ENCODE data around the gene LCA5. TPM values are rescaled to one million over a fixed set of nuclear protein-coding genes. Genes with fewer than 3 reads are reported as not detected.

Gene LCA5
- total and polyA plus RNA-seq, 2 donors (not counting 3 experiments of a cell fraction or from before 2014, with no cell fraction given) = 0.57 to 4.2 TPM

DNA sequence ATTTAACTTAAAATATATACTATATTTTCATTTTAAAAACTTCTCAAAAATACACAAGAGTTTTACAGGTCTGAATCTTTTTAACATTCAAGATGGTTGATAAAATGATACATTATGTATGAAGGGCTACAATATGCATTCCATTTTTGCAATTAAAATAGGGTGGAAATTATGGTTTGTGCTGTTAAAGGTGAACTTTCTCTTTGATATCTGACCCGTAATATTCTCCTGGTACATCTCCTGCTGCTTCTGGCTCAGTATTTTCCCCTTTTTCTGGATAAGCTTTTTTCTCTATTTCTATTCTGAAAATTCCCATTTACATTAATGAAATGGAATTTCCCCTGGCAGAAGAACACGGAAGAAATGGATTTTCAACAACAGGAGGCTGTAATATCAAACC, 27.4 kb upstream of the LCA5 start:
- H3K27me3 ChIP-seq (ENCODE audit: control insufficient read depth in 2 of 2, insufficient read depth in 2 of 2, low read length in 2 of 2) = no peaks in the 10 kb centered on the region
- H4K20me1 ChIP-seq (replicated peaks; ENCODE audit: control insufficient read depth, extremely low read depth, insufficient read depth, low read length) = no peaks in the 10 kb centered on the region
- no peaks in the 10 kb centered on the region for H3K79me2 ChIP-seq (ENCODE audit: control insufficient read depth, insufficient read depth, low read length)
- no peak overlapping the region for H3K4me2 ChIP-seq (ENCODE audit: insufficient read depth, low read length)
- no peaks in the 10 kb centered on the region for H3K9me3 ChIP-seq (replicated peaks; ENCODE audit: control insufficient read depth, insufficient read depth, low read length)
- POLR2A ChIA-PET = no interaction called here
- FAIRE-seq (no peak), DNase-seq (ENCODE audit: low read depth, low spot score) (no peak)
- no peak overlapping the region for H3K9ac ChIP-seq (replicated peaks; ENCODE audit: extremely low read depth, insufficient read depth, low read length)
- no peak overlapping the region for H2AFZ ChIP-seq (ENCODE audit: low read depth, low read length)
- H3K9me1 ChIP-seq (replicated peaks; ENCODE audit: control insufficient read depth, extremely low read depth, insufficient read depth, low read length) = no peaks in the 10 kb centered on the region
- no peaks in the 10 kb centered on the region for H3K36me3 ChIP-seq (ENCODE audit: control insufficient read depth in 2 of 2, extremely low read depth in 1 of 2, insufficient read depth in 2 of 2, low read length in 2 of 2)
- dilution Hi-C loops (cut with MboI; ENCODE audit: extremely low pct_ligation_motif_present, low sequenced_read_pairs) = no loop called here
- intact Hi-C loops (cut with micrococcal nuclease) = no loop called here
- no peak overlapping the region for H3K4me3 ChIP-seq (replicated peaks in 1 of 3; ENCODE audit: insufficient read depth in 1 of 3, low read depth in 1 of 3, low read length in 3 of 3)
- no peak overlapping the region for H3K27ac ChIP-seq (ENCODE audit: insufficient read depth, low read depth, low read length)
- BruUV-seq (replicated peaks) = no TSS peak
- CTCF ChIA-PET = interaction anchor here (0.9 kb wide), 1 partner anchor 149 kb away, joined by 3 read pairs; no protein-coding TSS in a partner anchor
- TF ChIP-seq, protein P1, sequence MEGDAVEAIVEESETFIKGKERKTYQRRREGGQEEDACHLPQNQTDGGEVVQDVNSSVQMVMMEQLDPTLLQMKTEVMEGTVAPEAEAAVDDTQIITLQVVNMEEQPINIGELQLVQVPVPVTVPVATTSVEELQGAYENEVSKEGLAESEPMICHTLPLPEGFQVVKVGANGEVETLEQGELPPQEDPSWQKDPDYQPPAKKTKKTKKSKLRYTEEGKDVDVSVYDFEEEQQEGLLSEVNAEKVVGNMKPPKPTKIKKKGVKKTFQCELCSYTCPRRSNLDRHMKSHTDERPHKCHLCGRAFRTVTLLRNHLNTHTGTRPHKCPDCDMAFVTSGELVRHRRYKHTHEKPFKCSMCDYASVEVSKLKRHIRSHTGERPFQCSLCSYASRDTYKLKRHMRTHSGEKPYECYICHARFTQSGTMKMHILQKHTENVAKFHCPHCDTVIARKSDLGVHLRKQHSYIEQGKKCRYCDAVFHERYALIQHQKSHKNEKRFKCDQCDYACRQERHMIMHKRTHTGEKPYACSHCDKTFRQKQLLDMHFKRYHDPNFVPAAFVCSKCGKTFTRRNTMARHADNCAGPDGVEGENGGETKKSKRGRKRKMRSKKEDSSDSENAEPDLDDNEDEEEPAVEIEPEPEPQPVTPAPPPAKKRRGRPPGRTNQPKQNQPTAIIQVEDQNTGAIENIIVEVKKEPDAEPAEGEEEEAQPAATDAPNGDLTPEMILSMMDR (IDR thresholded peaks at IDR 0.05; ENCODE audit: extremely low read depth in 1 of 2, insufficient read depth in 1 of 2, low read depth in 1 of 2, low read length in 2 of 2) = no peak
- TF ChIP-seq EZH2 (IDR thresholded peaks at IDR 0.05; ENCODE audit: borderline replicate concordance, low read depth, low read length, severe bottlenecking) = no peak
- TF ChIP-seq POLR2AphosphoS5 (IDR thresholded peaks at IDR 0.05; ENCODE audit: insufficient read depth, low read depth, low read length) = no peak
- no peak for TF ChIP-seq GATA2 (IDR thresholded peaks at IDR 0.05; ENCODE audit: insufficient read depth, insufficient read length, low read depth, low read length)
- no peak for TF ChIP-seq FOS (IDR thresholded peaks at IDR 0.05; ENCODE audit: borderline replicate concordance, insufficient read depth, low read length)
- peaks cover under 1% of the 10 kb centered on the region for H3K4me1 ChIP-seq (ENCODE audit: control insufficient read depth, extremely low read depth, insufficient read depth, low read length)

- POLR2A ChIA-PET = no interaction called here
Observed at GRCh38 chr6:79559706-79560105, 22.5 kb upstream of the LCA5 start.

More at GRCh38 chr6:79559706-79560105, 22.5 kb upstream of the LCA5 start:
- CTCF ChIA-PET = no interaction called here
- H3K4me2 ChIP-seq (ENCODE audit: insufficient read depth, low read length) = no peak overlapping the region
- H3K9me3 ChIP-seq (replicated peaks; ENCODE audit: control insufficient read depth, insufficient read depth, low read length) = no peaks in the 10 kb centered on the region
- no peaks in the 10 kb centered on the region for H4K20me1 ChIP-seq (replicated peaks; ENCODE audit: control insufficient read depth, extremely low read depth, insufficient read depth, low read length)
- H3K79me2 ChIP-seq (ENCODE audit: control insufficient read depth, insufficient read depth, low read length) = no peaks in the 10 kb centered on the region
- H3K36me3 ChIP-seq (ENCODE audit: control insufficient read depth in 2 of 2, extremely low read depth in 1 of 2, insufficient read depth in 2 of 2, low read length in 2 of 2) = no peaks in the 10 kb centered on the region
- FAIRE-seq (no peak), DNase-seq (ENCODE audit: low read depth, low spot score) (no peak)
- H3K9me1 ChIP-seq (replicated peaks; ENCODE audit: control insufficient read depth, extremely low read depth, insufficient read depth, low read length) = no peaks in the 10 kb centered on the region
- no peaks in the 10 kb centered on the region for H3K4me1 ChIP-seq (ENCODE audit: control insufficient read depth, extremely low read depth, insufficient read depth, low read length)
- no peak overlapping the region for H3K27ac ChIP-seq (ENCODE audit: insufficient read depth, low read depth, low read length)
- no peaks in the 10 kb centered on the region for H3K27me3 ChIP-seq (ENCODE audit: control insufficient read depth in 2 of 2, insufficient read depth in 2 of 2, low read length in 2 of 2)
- TF ChIP-seq GATA2 (IDR thresholded peaks at IDR 0.05; ENCODE audit: insufficient read depth, insufficient read length, low read depth, low read length) = no peak
- TF ChIP-seq POLR2A (IDR thresholded peaks at IDR 0.05; ENCODE audit: low read depth, low read length) = no peak
- TF ChIP-seq, protein P1 (IDR thresholded peaks at IDR 0.05; ENCODE audit: extremely low read depth in 1 of 2, insufficient read depth in 1 of 2, low read depth in 1 of 2, low read length in 2 of 2) = no peak
- TF ChIP-seq JUN (IDR thresholded peaks at IDR 0.05; ENCODE audit: borderline replicate concordance, insufficient read depth, insufficient read length, low read depth) = no peak
- TF ChIP-seq FOS (IDR thresholded peaks at IDR 0.05; ENCODE audit: borderline replicate concordance, insufficient read depth, low read length) = no peak
- TF ChIP-seq, protein P2, sequence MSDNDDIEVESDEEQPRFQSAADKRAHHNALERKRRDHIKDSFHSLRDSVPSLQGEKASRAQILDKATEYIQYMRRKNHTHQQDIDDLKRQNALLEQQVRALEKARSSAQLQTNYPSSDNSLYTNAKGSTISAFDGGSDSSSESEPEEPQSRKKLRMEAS (IDR thresholded peaks at IDR 0.05; ENCODE audit: insufficient read depth, insufficient read length) = no peak
- TF ChIP-seq MYC (IDR thresholded peaks at IDR 0.05; ENCODE audit: low read depth, low read length) = no peak
- no peak for TF ChIP-seq POLR2AphosphoS5 (IDR thresholded peaks at IDR 0.05; ENCODE audit: insufficient read depth, low read depth, low read length)
- TF ChIP-seq EZH2 (IDR thresholded peaks at IDR 0.05; ENCODE audit: borderline replicate concordance, low read depth, low read length, severe bottlenecking) = no peak
- no peak overlapping the region for H3K9ac ChIP-seq (replicated peaks; ENCODE audit: extremely low read depth, insufficient read depth, low read length)
- intact Hi-C loops (cut with micrococcal nuclease) (no loop called here), dilution Hi-C loops (cut with MboI; ENCODE audit: extremely low pct_ligation_motif_present, low sequenced_read_pairs) (no loop called here)
- BruUV-seq (replicated peaks) = no TSS peak
- H2AFZ ChIP-seq (ENCODE audit: low read depth, low read length) = no peak overlapping the region
- H3K4me3 ChIP-seq (replicated peaks in 1 of 3; ENCODE audit: insufficient read depth in 1 of 3, low read depth in 1 of 3, low read length in 3 of 3) = no peak overlapping the region

All from endothelial cell of umbilical vein (primary cell).